ENCODE measurements around the gene OSBPL5.

DNA sequence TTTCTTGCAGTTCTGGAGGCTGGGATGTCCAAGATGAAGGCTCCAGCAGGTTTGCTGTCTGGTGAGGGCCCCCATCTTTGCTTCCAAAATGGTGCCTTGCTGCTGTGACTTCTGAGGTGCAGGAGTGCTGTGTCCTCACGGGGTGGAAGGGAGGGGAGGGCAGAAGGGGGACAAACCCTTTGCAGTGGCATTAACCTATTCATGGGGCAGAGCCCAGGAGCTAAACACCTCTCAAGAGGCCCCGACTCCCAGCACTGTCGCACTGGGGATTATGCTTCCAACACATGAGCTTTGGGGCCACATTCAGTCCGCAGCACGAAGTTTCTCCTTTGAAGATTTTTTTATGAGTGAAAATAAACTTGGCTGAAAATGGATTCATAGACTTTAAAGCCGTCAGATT lies 25.5 kb upstream of the OSBPL5 start:
- TF ChIP-seq POLR2A (IDR thresholded peaks at IDR 0.05) (no peak), EP300 (IDR thresholded peaks at IDR 0.05) (no peak)
- TF ChIP-seq, protein P1, sequence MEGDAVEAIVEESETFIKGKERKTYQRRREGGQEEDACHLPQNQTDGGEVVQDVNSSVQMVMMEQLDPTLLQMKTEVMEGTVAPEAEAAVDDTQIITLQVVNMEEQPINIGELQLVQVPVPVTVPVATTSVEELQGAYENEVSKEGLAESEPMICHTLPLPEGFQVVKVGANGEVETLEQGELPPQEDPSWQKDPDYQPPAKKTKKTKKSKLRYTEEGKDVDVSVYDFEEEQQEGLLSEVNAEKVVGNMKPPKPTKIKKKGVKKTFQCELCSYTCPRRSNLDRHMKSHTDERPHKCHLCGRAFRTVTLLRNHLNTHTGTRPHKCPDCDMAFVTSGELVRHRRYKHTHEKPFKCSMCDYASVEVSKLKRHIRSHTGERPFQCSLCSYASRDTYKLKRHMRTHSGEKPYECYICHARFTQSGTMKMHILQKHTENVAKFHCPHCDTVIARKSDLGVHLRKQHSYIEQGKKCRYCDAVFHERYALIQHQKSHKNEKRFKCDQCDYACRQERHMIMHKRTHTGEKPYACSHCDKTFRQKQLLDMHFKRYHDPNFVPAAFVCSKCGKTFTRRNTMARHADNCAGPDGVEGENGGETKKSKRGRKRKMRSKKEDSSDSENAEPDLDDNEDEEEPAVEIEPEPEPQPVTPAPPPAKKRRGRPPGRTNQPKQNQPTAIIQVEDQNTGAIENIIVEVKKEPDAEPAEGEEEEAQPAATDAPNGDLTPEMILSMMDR (IDR thresholded peaks at IDR 0.05), result no peak
